H9 (cell line): ENCODE measurements around the gene CYP21A2. TPM values are rescaled to one million over a fixed set of nuclear protein-coding genes. Genes with fewer than 3 reads are reported as not detected.
"Not testable (repeated sequence)": the region's sequence is repeated elsewhere in the genome, so short reads cannot be mapped to it uniquely, and the experiment has no call there.

ENCODE experiments used
- DNase-seq: peaks from one replicate; pipeline ENCODE4 v3.0.0-alpha.2; 2017
- H2AFZ ChIP-seq: one replicate; pipeline ENCODE4 v1.6.1; 2013; ENCODE audit warnings: mild to moderate bottlenecking, low read length, control low read depth, moderate library complexity
- H2AK5ac ChIP-seq: 2 replicates; pipeline ENCODE4 v1.6.1; 2013; ENCODE audit warnings: low read length, control low read depth, mixed read lengths; ENCODE audit not compliant: insufficient read length
- H2BK120ac ChIP-seq: one replicate; pipeline ENCODE4 v1.6.1; 2013; ENCODE audit warnings: low read depth, mild to moderate bottlenecking, low read length, control low read depth, inconsistent platforms; ENCODE audit not compliant: poor library complexity, severe bottlenecking
- H2BK12ac ChIP-seq: 2 replicates; pipeline ENCODE4 v1.6.1; 2013; ENCODE audit warnings: low read length, control low read depth, mixed read lengths, low read depth; ENCODE audit not compliant: insufficient read length
- H2BK15ac ChIP-seq: 2 replicates; pipeline ENCODE4 v1.6.1; 2013; ENCODE audit warnings: low read depth, low read length, control low read depth
- H2BK20ac ChIP-seq: one replicate; pipeline ENCODE4 v1.6.1; 2013; ENCODE audit warnings: low read depth, mild to moderate bottlenecking, low read length, control low read depth, inconsistent platforms; ENCODE audit not compliant: poor library complexity, severe bottlenecking
- H2BK5ac ChIP-seq: 2 replicates; pipeline ENCODE4 v1.6.1; 2013; ENCODE audit warnings: low read length, control low read depth, mixed read lengths; ENCODE audit not compliant: insufficient read length
- H3K14ac ChIP-seq: 2 replicates; pipeline ENCODE4 v1.6.1; 2013; ENCODE audit warnings: low read length, control low read depth; ENCODE audit not compliant: insufficient read depth
- H3K18ac ChIP-seq: 2 replicates; pipeline ENCODE4 v1.6.1; 2013; ENCODE audit warnings: low read depth, mild to moderate bottlenecking, mixed read lengths, low read length, control low read depth; ENCODE audit not compliant: insufficient read length
- H3K23ac ChIP-seq: 2 replicates; pipeline ENCODE4 v1.6.1; 2013; ENCODE audit warnings: low read length, control low read depth, mixed read lengths, low read depth; ENCODE audit not compliant: insufficient read length
- H3K23me2 ChIP-seq: 2 replicates; pipeline ENCODE4 v1.6.1; 2013; ENCODE audit warnings: low read depth, mild to moderate bottlenecking, mixed read lengths, low read length, control low read depth; ENCODE audit not compliant: insufficient read length, poor library complexity, severe bottlenecking
- H3K27ac ChIP-seq: 2 replicates; pipeline ENCODE4 v1.5.1; 2013; ENCODE audit warnings: low read length, control low read depth, mixed read lengths, low read depth; ENCODE audit not compliant: insufficient read length
- H3K27me3 ChIP-seq: 2 replicates; pipeline ENCODE4 v1.6.1; 2013; ENCODE audit warnings: low read length, control low read depth, inconsistent platforms; ENCODE audit not compliant: insufficient read depth
- H3K4ac ChIP-seq: 2 replicates; pipeline ENCODE4 v1.6.1; 2013; ENCODE audit warnings: low read depth, mild to moderate bottlenecking, control low read depth, inconsistent platforms, low read length, moderate library complexity
- H3K4me1 ChIP-seq: 2 replicates; pipeline ENCODE4 v1.6.1; 2013; ENCODE audit warnings: low read length, control low read depth, inconsistent platforms; ENCODE audit not compliant: insufficient read depth
- H3K4me2 ChIP-seq: 2 replicates; pipeline ENCODE4 v1.6.1; 2013; ENCODE audit warnings: low read length, control low read depth, mixed read lengths; ENCODE audit not compliant: insufficient read length, insufficient read depth
- H3K56ac ChIP-seq: 2 replicates; pipeline ENCODE4 v1.6.1; 2013; ENCODE audit warnings: low read depth, mild to moderate bottlenecking, mixed read lengths, low read length, control low read depth; ENCODE audit not compliant: insufficient read length
- H3K79me1 ChIP-seq: 2 replicates; pipeline ENCODE4 v1.6.1; 2013; ENCODE audit warnings: low read depth, mild to moderate bottlenecking, moderate library complexity, low read length, control low read depth, inconsistent platforms; ENCODE audit not compliant: insufficient read depth, poor library complexity, severe bottlenecking
- H3K79me2 ChIP-seq: 2 replicates; pipeline ENCODE4 v1.6.1; 2013; ENCODE audit warnings: low read length, control low read depth, inconsistent platforms; ENCODE audit not compliant: insufficient read depth
- H3K9ac ChIP-seq: 2 replicates; pipeline ENCODE4 v1.6.1; 2013; ENCODE audit warnings: low read length, control low read depth, mixed read lengths; ENCODE audit not compliant: insufficient read length; ENCODE audit errors: extremely low read depth
- H3K9me3 ChIP-seq: one replicate; pipeline ENCODE4 v1.6.1; 2013; ENCODE audit warnings: low read depth, low read length, inconsistent platforms; ENCODE audit not compliant: control insufficient read depth
- H3T11ph ChIP-seq: one replicate; pipeline ENCODE4 v1.6.1; 2013; ENCODE audit warnings: mild to moderate bottlenecking, low read length, control low read depth, inconsistent platforms
- H4K20me1 ChIP-seq: one replicate; pipeline ENCODE4 v1.6.1; 2013; ENCODE audit not compliant: control insufficient read depth, insufficient read length, insufficient read depth
- H4K5ac ChIP-seq: 2 replicates; pipeline ENCODE4 v1.6.1; 2013; ENCODE audit warnings: low read depth, mild to moderate bottlenecking, mixed read lengths, low read length, control low read depth; ENCODE audit not compliant: insufficient read length
- H4K8ac ChIP-seq: replicated peaks from 2 replicates; pipeline ENCODE4 v1.6.1; 2013; ENCODE audit warnings: low read length, control low read depth, mixed read lengths, low read depth; ENCODE audit not compliant: insufficient read length
- H4K91ac ChIP-seq: 2 replicates; pipeline ENCODE4 v1.6.1; 2013; ENCODE audit warnings: low read depth, mild to moderate bottlenecking, moderate library complexity, mixed read lengths, low read length, control low read depth; ENCODE audit not compliant: insufficient read length
- H3K27ac Mint-ChIP-seq, 3 experiments: 2 replicates in 2 of 3; 3 replicates in 1 of 3; pipeline ENCODE4 v1.8.0; 2020 to 2021; ENCODE audit warnings: mixed read lengths in 3 of 3, mild to moderate bottlenecking in 1 of 3, moderate library complexity in 1 of 3
- H3K27me3 Mint-ChIP-seq: 2 replicates; pipeline ENCODE4 v1.8.0; 2021; ENCODE audit warnings: low read depth, mild to moderate bottlenecking, moderate library complexity, mixed read lengths
- H3K36me3 Mint-ChIP-seq, 3 experiments: 2 replicates in 2 of 3; 3 replicates in 1 of 3; pipeline ENCODE4 v1.8.0; 2020 to 2021; ENCODE audit warnings: low read depth in 3 of 3, mixed read lengths in 3 of 3; ENCODE audit not compliant: insufficient read depth in 1 of 3
- H3K4me1 Mint-ChIP-seq, 2 experiments: 2 replicates each; pipeline ENCODE4 v1.8.0; 2020; ENCODE audit warnings: mixed read lengths in 2 of 2
- H3K4me3 Mint-ChIP-seq, 2 experiments: 2 replicates in 1 of 2; 3 replicates in 1 of 2; pipeline ENCODE4 v1.8.0; 2020 to 2021; ENCODE audit warnings: mild to moderate bottlenecking in 2 of 2, mixed read lengths in 2 of 2, moderate library complexity in 1 of 2
- H3K9me3 Mint-ChIP-seq, 2 experiments: 2 replicates in 1 of 2; 3 replicates in 1 of 2; pipeline ENCODE4 v1.8.0; 2020; ENCODE audit warnings: mild to moderate bottlenecking in 2 of 2, mixed read lengths in 2 of 2, moderate library complexity in 1 of 2
- WGBS: extraction: QIAGEN DNeasy Blood & Tissue Kit; methylation state at CpG from one replicate; pipeline ENCODE4 v1.1.7; 2013; ENCODE audit warnings: missing lambda C conversion rate, low lambda C conversion rate, mixed read lengths; ENCODE audit not compliant: insufficient read length; ENCODE audit errors: extremely low coverage; 5-methylcytosine and 5-hydroxymethylcytosine counted together
- total RNA-seq: library from RNA; stranded (reverse); gene quantifications from 2 replicates; pipeline ENCODE4 v1.2.1, GENCODE V29; 2021

CYP21A2 gene
- total RNA-seq, 1 experiment from 2014 or later, result not detected

GRCh38 chr6:31994421-31994820, 43.8 kb upstream of the CYP21A2 start:
- not testable (repeated sequence) for H3K9me3 ChIP-seq, H3K4me1 ChIP-seq, H2BK120ac ChIP-seq, H3K4me3 Mint-ChIP-seq, H2BK20ac ChIP-seq, H3K27me3 Mint-ChIP-seq, H3K79me1 ChIP-seq, H4K5ac ChIP-seq, H3T11ph ChIP-seq, H3K27ac Mint-ChIP-seq, H4K8ac ChIP-seq, H4K20me1 ChIP-seq, H3K23ac ChIP-seq, H2BK15ac ChIP-seq, H2BK5ac ChIP-seq, DNase-seq, H2AFZ ChIP-seq, H3K23me2 ChIP-seq, H3K36me3 Mint-ChIP-seq, H3K4me1 Mint-ChIP-seq, H3K18ac ChIP-seq, H3K79me2 ChIP-seq, H2BK12ac ChIP-seq, H3K27me3 ChIP-seq, H3K4ac ChIP-seq, H3K14ac ChIP-seq, H3K9ac ChIP-seq, H4K91ac ChIP-seq, H3K56ac ChIP-seq, H3K9me3 Mint-ChIP-seq, H3K27ac ChIP-seq, H2AK5ac ChIP-seq, H3K4me2 ChIP-seq
- no CpG with 5 or more reads among the region's 14 CpGs for WGBS

GRCh38 chr6:31996385-31996784, 41.8 kb upstream of the CYP21A2 start:
- H3K9me3 ChIP-seq, H2BK20ac ChIP-seq, H3K27ac ChIP-seq, H3K27me3 Mint-ChIP-seq, H3K36me3 Mint-ChIP-seq, H2BK15ac ChIP-seq, H3K4me3 Mint-ChIP-seq, H3K23me2 ChIP-seq, H3K79me1 ChIP-seq, H3K56ac ChIP-seq, H4K5ac ChIP-seq, H3K4ac ChIP-seq, H3K23ac ChIP-seq, H3T11ph ChIP-seq, H2AK5ac ChIP-seq, H2BK12ac ChIP-seq, H3K79me2 ChIP-seq, H3K27me3 ChIP-seq, H2BK120ac ChIP-seq, H3K27ac Mint-ChIP-seq, H2BK5ac ChIP-seq, H2AFZ ChIP-seq, H3K9ac ChIP-seq, H4K8ac ChIP-seq, H3K4me1 Mint-ChIP-seq, H3K9me3 Mint-ChIP-seq, H3K14ac ChIP-seq, H3K18ac ChIP-seq, H4K91ac ChIP-seq, H3K4me1 ChIP-seq, H4K20me1 ChIP-seq, H3K4me2 ChIP-seq: not testable (repeated sequence)
- WGBS, result no CpG with 5 or more reads among the region's 6 CpGs
- DNase-seq, result peak; percentile 7
